ENCODE measurements around the gene NECAB3.

DNA sequence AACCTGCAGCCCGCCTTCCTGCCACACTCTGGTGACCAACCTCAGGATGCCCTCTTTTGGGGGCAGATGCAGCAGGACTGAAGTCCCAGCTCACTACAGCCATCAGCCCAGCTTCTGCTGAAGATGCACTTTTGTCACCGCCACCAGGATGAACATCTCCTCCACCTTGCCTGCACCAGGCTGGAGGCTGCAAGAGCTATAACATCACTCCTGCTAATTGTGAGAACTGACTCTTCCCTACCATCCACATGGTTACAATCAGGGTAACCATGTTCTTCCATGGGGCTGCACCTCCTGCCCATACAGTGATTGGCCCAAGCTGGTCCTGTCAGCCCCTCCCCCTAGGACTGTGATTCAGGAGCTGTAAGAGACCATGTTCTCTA, 9.5 kb downstream of the NECAB3 start:
- TF ChIP-seq CTCF (IDR thresholded peaks at IDR 0.05; ENCODE audit: extremely low read depth in 1 of 2, insufficient read depth in 1 of 2, low read depth in 1 of 2, low read length in 2 of 2) (no peak), POLR2AphosphoS5 (IDR thresholded peaks at IDR 0.05; ENCODE audit: insufficient read depth, low read depth, low read length) (no peak), JUN (IDR thresholded peaks at IDR 0.05; ENCODE audit: borderline replicate concordance, insufficient read depth, insufficient read length, low read depth) (no peak), POLR2A (IDR thresholded peaks at IDR 0.05; ENCODE audit: low read depth, low read length) (no peak)

Measured in endothelial cell of umbilical vein (primary cell).